Measurements from ENCODE around the gene ADPRHL1.

The ADPRHL1 gene

GRCh38 chr13:113405481-113406300 lies 47.6 kb downstream of the ADPRHL1 start:
- TF ChIP-seq, protein P1, sequence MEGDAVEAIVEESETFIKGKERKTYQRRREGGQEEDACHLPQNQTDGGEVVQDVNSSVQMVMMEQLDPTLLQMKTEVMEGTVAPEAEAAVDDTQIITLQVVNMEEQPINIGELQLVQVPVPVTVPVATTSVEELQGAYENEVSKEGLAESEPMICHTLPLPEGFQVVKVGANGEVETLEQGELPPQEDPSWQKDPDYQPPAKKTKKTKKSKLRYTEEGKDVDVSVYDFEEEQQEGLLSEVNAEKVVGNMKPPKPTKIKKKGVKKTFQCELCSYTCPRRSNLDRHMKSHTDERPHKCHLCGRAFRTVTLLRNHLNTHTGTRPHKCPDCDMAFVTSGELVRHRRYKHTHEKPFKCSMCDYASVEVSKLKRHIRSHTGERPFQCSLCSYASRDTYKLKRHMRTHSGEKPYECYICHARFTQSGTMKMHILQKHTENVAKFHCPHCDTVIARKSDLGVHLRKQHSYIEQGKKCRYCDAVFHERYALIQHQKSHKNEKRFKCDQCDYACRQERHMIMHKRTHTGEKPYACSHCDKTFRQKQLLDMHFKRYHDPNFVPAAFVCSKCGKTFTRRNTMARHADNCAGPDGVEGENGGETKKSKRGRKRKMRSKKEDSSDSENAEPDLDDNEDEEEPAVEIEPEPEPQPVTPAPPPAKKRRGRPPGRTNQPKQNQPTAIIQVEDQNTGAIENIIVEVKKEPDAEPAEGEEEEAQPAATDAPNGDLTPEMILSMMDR (IDR thresholded peaks at IDR 0.05; ENCODE audit: insufficient read depth, low read depth, low read length, missing control alignments), result no peak
- no peak for DNase-seq (ENCODE audit: low read depth)
- H3K4me3 ChIP-seq (ENCODE audit: low read depth, low read length), result no peak overlapping the region

DNA sequence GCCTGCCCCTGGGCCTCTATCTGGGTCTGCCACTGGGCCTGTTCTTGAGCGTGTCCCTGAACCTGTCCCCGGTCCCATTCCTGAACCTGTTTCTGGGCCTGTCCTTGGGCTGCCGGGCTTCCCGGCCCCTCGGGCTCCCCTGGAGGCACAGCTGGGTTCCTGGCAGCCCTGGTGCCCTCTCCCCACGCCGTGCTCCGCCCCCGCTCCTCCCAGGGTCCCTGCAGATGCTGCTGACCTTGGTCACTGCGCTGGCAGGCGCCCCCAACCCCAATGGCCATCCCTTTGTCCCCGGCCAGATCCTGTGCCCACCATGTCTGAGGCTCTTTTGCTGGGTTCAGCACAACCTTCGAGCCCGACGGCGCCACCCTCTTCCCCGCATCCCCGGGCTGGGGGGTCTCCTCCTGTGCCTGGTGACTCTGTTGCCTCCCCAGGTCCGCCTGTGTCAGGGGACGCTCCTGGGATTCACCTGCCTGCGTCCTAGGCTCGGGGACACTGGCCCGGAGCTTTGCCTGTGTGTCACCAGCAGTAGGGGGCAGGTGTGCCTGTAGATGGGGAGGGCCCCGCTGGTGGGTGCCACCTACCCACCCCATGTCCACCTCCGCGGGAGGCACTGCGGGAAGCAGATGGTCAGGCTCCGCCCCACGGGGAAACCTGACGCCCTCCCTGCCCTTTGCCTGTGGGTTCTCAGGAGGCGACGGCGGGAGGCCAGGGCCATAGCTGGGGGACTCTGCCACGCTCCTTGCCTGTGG lies 48.4 kb downstream of the ADPRHL1 start:
- no peak for DNase-seq (ENCODE audit: low read depth)
- H3K4me3 ChIP-seq (ENCODE audit: low read depth, low read length), result no peak overlapping the region
- TF ChIP-seq, protein P1 (IDR thresholded peaks at IDR 0.05; ENCODE audit: insufficient read depth, low read depth, low read length, missing control alignments), result no peak

- DNase-seq (ENCODE audit: low read depth), result no peak
- no peak overlapping the region for H3K4me3 ChIP-seq (ENCODE audit: low read depth, low read length)
- TF ChIP-seq, protein P1 (IDR thresholded peaks at IDR 0.05; ENCODE audit: insufficient read depth, low read depth, low read length, missing control alignments), result no peak
Measured at GRCh38 chr13:113404366-113404722, 48.9 kb downstream of the ADPRHL1 start.

DNA sequence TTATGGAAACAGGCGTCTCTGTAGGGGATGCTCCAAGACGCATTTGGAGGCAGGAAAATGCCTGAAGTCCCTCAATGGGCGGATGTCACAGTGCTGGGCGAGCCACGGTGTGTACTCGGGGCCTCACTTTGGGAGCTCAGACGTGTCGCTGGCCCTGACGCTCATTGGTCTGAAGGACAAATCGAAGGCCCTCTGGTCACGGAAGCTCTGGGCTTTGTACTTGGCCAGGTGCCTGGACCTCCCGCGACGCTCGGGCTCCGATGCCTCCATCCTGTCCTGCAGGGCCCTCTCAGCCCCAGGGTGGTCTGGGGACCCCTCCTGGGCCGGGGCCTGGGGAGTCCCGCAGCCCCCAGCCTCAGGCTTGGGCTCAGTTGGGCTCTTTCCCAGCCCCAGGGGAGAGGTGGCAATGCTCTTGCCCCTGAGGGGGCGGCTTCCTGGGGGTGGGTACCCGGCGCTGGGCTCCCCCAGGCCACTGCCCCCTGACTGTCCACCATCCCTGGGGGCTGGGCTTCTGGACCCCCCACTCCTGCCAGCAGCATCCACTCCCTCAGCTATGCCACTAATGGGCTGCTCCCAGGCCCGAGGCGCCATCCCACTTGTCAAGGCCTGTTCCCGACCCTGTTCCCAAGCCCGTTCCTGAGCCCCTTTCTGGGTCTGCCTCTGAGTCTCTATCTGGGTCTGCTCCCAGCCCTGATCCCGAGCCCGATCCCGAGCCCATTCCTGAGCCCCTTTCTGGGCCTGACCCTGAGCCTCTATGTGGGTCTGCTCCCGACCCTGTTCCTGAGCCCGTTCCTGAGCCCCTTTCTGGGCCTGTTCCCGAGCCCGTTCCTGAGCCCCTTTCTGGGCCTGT lies 49.8 kb downstream of the ADPRHL1 start:
- no peak overlapping the region for H3K4me3 ChIP-seq (ENCODE audit: low read depth, low read length)
- TF ChIP-seq, protein P1 (IDR thresholded peaks at IDR 0.05; ENCODE audit: insufficient read depth, low read depth, low read length, missing control alignments), result no peak
- no peak for DNase-seq (ENCODE audit: low read depth)

- TF ChIP-seq, protein P1 (IDR thresholded peaks at IDR 0.05; ENCODE audit: insufficient read depth, low read depth, low read length, missing control alignments), result no peak
- no peak overlapping the region for H3K4me3 ChIP-seq (ENCODE audit: low read depth, low read length)
- no peak for DNase-seq (ENCODE audit: low read depth)
Measured at GRCh38 chr13:113402471-113403254, 50.6 kb downstream of the ADPRHL1 start.
